Cardiac septum (tissue), 1 donor: ENCODE results near the gene STAB2. TPM values are rescaled to one million over a fixed set of nuclear protein-coding genes. Genes with fewer than 3 reads are reported as not detected.

Source experiments
- DNase-seq: peaks from one replicate; pipeline ENCODE4 v3.0.0-alpha.2; 2020; ENCODE audit warnings: low spot score
- intact Hi-C: fragments of 100-400 bp; cut with DNase I; formaldehyde crosslinking; loops from one replicate; pipeline ENCODE4 v1.14.0; 2022
- total RNA-seq: library from RNA; stranded (reverse); fragmentation: NEBNext Ultra II Directional; extraction: Animal tissue kit (Norgen Biotek cat#: 25700); gene quantifications from one replicate; pipeline ENCODE4 v1.2.1, GENCODE V29; 2021
- donor health status: DM: no; HTN: no; CAD: no.

The STAB2 gene
- total RNA-seq, 1 donor from 2014 or later, result 0.75 TPM

DNA sequence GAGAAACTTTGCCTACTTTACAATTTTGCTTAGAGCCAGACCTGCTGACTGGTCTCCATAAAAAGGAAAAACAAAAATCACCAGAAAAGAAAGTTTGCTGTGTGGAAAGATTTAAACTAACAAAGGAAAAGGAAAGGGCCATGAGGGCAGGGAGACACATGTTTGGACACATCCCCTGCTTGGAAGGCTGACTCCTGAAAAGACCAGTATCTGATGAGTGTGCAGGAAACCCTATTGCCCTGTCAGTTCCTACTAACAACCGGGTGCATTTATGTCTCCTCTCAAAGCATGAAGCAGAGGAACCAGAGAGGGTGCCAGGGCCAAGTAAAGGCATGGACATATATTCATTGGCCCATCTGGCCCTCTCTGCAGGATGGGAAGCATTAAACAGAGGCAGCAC is 7.0 kb upstream of the STAB2 start:
- DNase-seq, result no peak
- intact Hi-C loops, result no loop called here

DNA sequence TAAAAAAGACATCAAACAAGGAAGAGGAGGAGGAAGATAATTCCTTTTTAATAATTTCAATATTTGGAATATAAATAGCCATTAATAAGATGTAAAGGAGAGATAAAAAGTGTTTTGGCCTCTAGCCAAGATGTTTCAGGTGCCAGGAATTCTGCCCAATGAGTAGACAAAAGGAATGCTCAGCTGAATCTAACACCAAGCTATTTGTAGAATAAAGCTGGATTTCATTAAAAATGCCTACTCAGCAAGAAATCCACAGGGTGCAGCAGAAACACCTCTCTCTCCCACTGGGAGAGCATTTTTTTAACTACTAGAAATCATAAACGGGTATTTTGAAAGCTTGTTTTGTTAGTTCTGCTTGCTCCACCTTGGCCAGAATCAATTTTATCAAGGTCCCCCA is 4.1 kb upstream of the STAB2 start:
- no peak for DNase-seq
- intact Hi-C loops, result no loop called here

DNA sequence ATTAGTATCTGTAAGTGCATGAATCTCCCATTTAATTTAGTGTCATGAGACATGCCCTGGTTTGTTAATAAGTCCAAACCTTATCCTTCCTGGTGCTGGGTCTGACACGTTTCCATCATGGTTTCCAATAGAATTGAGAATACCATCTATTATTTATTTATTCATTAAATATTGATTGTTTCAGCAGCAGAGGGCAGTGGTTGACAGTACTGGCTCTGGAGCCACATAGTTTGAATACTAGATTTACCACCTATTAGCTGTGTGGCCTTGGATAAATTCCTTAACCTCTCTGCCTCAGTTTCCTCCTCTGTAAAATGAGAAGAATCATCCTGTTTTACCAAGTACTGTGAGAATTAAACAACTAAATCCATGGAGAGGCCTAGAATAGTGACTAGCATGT is 941 bp upstream of the STAB2 start:
- DNase-seq, result no peak
- intact Hi-C loops, result no loop called here

DNA sequence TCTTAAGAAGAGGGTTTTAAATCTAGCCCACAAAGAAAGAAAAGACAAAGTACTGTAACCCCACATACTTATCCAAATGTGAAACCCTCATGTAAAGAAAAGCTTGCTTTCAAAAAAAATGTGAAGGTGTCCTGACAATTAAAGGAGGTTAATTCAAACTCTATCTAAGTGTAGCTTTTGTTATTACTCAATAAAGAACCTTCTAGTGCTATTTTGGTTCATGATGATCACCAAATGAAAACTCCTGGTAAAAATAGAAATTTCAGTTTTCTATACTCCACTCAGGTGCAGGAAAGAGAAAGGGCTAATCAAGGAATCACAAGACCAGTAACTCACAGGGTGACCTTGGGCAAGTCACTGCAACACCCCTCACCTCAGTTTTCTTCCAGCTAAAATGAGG is 1.6 kb downstream of the STAB2 start:
- no peak for DNase-seq
- intact Hi-C loops, result no loop called here

DNA sequence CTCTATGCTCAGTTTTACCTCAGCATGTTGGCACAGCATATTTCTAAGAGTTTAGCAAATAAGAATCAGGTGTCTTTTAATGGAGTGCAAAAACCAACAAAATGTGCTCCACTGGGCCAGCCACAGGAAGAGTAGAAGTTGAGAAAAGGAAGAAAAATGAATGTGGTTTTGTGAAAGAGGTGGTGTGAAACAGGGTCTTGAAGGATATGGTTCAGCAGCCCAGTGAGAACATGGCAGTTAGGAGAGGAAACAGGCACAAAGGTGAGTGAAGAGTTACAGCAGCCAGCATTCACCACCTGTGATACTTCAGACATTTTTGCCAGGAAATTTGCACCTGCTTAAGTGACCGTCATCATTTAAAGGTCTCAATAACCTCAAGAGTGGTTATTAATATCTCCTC is 2.4 kb downstream of the STAB2 start:
- no peak for DNase-seq
- intact Hi-C loops, result no loop called here

DNA sequence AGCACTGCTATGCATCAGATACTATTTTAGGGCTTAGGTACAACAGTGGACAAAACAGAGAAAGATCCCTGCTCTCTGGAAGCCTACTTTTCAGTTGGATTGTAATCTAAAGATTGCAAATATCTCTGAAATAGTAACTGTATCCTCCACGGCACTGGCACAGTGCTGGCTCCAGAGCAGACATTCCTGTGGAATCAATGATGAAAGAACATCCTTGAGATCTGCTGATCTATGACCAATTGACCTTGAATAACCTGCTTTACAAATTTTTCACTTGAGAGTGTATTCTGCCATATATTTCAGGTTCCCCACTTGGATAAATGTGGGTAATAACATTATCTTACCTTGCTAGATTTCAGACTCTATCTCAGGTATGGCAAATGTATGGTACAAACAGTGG is 3.2 kb downstream of the STAB2 start:
- intact Hi-C loops, result no loop called here
- no peak for DNase-seq

DNA sequence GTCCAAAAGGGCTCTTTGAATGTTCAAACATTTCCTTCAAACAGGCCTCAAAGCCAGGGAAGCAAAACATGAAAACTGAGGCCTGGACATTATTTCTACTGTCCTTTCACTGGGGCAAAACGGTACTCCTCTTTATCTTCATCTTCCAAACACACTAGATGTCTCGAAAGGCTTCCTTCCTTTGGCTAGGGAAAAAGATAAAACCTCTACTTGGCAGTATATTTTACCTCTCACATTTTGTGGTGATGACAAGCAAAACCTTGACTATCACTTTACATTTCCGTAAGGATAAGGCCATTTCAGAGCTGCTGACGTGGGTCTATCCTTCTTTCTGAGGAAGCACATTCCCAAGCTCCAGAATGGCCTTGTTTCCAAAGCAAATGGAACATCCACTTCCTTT is 9.9 kb downstream of the STAB2 start:
- no peak for DNase-seq
- intact Hi-C loops, result no loop called here

DNA sequence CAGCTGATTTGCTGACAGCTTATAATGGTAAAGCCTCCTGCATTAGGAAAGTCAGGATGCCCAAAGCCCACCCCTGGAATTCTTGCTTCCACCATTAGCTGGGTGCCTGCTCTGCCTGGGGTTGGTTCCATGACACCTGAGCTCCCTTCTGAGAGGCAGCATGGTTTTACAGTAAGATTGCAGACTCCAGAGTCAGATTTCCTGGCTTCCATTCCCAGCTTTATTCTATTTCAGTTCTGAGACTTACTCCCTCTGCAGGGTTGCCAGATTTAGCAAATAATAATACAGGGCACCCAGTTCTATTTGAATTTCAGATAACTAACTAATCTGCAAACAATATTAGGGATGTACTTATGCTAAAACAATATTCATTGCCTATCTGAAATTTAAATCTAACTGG is 12.2 kb downstream of the STAB2 start:
- DNase-seq, result no peak

DNA sequence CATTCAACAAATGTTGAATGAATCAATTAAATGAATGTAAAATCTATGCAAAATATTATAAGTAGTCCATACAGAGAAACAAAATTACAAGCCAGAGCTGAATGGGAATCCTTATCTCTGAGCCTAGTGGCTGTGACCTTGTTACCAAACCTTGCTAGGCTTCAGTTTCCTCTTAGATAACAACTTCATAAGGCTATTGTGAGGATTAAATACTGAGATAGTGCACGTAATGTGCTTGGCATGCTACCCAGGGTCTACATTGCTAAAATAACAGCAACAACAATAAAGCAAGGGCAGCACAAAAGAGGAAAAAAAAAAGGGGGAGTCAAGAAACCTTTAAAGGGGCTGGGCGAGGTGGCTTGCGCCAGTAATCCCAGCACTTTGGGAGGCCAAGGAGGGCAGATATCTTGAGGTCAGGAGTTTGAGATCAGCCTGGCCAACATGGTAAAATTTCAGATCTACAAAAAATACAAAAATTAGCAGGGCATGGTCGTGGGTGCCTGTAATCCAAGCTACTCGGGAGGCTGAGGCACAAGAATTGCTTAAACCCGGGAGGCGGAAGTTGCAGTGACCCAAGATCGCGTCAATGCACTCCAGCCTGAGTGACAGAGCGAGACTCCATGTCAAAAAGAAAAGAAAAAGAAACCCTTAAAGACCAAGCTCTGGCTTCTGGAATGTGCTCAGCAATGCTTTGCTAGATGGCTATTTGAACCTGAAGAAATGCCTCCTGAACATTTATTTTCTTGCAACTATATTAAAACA is 14.1 kb downstream of the STAB2 start:
- intact Hi-C loops, result no loop called here
- no peak for DNase-seq

More for the DNA sequence above, 12.2 kb downstream of the STAB2 start:
- intact Hi-C loops, result no loop called here

DNA sequence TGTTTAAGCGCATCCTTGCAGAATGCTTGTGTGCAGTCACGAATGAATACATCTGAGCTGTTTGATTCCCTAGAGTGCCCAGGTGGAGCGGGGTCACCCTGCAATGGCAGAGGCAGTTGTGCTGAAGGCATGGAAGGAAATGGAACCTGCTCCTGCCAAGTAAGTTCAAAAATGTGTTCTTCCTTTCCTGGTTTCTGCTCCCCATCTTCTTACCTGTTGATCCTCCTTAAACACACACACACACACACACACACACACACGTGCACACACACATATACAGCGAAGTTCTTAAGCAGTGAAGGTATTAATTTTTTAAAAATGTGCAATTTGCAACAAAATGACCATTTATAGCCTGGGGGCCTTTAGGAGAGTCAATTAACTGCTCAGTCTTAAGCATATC is 33.3 kb downstream of the STAB2 start:
- no peak for DNase-seq
- intact Hi-C loops, result loop anchor here (10.0 kb wide), 2 partner anchors 124 to 254 kb away; no protein-coding TSS in a partner anchor

DNA sequence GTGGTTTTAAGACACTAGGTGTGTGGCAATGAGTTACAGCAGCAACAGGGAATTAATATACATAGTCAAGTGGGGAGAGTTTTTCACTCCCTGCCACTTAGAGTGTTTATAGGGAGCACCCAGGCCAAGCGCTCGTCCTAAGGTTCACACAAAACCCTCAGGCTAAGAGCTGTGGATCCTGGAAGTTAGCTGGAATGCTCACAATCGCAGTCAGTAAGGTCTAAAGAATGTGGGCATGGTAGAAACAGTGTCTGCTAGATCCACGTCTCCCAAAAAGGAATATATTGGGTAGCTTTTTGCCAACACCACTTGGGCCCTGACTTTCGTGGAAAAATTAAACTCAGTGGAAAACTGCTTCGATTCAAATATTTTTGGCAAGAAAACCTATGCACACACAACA is 36.6 kb downstream of the STAB2 start:
- intact Hi-C loops, result loop anchor here (10.0 kb wide), 2 partner anchors 121 to 251 kb away; no protein-coding TSS in a partner anchor

DNA sequence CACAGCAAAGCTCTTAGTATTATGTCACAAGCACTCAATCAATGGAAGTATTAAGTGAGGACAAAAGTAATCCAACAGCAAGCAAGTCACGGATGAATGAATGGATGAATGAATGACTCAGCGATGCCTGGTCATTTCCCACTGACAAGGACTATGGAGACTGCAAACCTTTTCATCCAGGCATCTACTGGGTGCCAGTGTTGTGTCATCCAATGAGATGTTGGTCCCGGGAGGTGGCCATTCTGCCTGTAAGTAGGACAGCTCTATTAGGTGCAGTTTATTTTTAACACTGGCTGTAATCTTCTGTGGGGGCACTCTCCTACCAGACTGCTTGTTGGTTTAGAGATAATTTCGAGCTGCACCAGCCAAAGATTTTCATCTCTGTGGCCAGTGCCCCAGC is 39.4 kb downstream of the STAB2 start:
- intact Hi-C loops, result loop anchor here (5.0 to 10.0 kb wide), 4 partner anchors 118 to 431 kb away; no protein-coding TSS in a partner anchor
- DNase-seq, result peak; percentile 80

More for the DNA sequence above, 36.6 kb downstream of the STAB2 start:
- no peak for DNase-seq

DNA sequence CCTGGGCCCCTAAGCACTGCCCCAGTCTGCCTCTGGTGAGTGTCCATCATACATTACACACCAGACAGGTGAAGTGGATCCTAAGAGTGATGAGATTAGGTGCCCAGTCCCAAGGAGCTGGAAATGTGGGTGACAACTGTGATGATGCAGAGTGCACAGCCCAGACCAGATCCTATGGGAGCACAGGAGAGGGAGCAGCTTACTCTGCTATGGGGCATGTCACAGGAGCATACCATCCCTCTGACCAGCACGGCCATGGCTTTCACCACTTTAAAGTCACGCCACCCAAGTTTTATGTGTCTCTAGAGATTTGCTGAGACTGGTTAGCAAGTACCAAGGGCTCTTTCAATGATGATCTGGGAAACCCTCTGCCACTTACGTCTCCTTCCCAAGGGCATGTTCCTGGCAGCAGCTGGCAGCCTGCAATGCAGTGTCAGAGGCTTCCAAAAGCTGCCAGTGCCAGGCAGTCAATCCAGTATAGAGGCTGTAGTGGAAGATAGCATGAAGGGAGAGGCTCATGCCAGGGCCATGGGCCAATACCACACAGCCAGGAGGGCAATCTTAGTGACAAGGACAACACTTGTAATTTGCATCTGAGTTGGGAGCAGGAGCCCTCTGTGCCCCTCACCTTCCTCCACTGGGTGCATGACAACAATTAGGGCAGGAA is 40.2 kb downstream of the STAB2 start:
- DNase-seq, result peak; percentile 87
- intact Hi-C loops, result loop anchor here (5.0 to 10.0 kb wide), 4 partner anchors 117 to 430 kb away; no protein-coding TSS in a partner anchor

DNA sequence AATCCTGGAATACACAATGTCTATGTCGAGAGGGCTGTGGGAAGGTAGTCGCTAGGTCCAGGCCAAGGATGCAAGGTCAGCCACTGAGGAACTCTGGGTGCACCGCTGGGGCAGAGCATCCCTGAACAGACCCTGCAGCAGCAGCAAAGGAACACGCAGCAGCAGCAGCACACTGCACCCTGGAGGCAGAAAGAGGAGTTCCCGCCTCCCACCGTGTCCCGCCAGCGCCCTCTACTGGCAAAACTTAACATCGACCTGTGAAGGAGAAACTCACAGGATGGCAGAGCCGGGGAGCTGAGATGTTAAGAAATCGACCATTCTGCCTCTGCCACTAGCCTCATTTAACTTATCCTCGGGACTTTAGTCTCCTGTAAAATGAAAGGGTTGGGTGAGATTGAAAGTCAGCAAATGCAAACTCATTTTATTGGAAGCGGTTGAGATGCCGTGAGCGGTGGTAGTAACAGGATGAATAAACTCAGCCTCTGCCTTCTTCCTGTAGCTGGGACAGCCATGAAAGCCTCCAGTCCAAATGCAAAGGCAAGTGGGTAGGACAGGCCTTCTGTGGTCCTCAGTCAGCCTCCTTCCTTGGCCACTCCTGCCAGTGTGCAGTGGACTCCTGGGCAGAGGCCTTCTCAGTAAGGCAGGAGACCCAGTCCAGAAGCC is 45.6 kb downstream of the STAB2 start:
- intact Hi-C loops, result no loop called here
- DNase-seq, result peak; percentile 76

DNA sequence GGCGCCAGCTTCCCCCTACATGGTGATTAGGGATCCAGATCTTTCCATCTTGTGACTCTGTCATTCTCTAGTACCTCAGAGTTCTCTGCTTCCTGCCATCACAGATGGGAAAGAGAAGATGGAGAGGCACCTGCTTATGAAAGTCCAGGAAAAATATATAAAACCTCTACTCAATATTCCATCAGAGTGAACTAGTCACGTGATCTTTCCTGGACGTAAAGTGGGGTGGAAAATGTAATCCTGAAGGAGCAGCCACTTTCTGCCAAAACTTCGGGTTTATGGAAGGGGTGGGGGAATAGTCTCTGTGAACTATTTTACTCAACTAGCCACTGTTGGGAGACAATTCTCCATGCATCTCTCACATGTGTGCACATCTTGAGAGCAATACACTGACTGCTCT is 47.7 kb downstream of the STAB2 start:
- DNase-seq, result no peak
- intact Hi-C loops, result no loop called here

DNA sequence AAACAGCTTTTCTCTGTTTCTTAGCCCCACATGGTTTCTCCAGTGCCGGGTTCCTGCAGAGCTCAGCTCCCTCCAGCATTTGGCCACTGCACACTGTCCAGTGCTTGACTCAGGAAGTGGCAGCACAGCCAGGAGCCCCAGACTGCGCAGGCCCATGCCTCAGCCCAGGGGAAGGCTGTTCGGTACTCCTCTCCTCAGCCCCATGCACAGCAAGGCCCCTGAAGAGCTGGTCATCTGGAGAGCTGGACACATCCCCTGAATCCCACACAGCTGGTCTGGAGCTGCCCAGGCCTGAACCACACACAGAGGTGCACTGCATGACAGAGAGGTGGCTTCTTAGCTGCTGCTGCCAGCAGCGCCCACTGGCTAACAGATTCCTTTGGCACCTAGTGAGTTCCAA is 48.3 kb downstream of the STAB2 start:
- no peak for DNase-seq
- intact Hi-C loops, result no loop called here

DNA sequence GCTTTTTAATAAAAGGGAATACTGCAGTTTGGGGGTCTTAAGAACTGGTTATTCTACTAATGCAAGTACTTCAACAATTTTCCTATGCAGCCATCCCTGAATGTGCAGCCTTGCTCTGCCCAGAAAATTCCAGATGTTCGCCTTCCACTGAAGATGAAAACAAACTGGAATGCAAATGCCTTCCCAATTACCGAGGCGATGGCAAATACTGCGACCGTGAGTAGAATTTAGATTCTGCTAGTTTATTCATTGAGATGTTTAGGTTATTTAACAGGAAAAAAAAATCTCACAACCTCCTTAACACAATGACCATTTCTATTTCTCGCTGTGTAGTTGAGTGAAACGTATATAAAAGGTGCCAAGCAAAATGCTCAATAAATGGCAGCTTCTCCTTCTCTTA is 49.9 kb downstream of the STAB2 start:
- intact Hi-C loops, result no loop called here
- DNase-seq, result no peak

DNA sequence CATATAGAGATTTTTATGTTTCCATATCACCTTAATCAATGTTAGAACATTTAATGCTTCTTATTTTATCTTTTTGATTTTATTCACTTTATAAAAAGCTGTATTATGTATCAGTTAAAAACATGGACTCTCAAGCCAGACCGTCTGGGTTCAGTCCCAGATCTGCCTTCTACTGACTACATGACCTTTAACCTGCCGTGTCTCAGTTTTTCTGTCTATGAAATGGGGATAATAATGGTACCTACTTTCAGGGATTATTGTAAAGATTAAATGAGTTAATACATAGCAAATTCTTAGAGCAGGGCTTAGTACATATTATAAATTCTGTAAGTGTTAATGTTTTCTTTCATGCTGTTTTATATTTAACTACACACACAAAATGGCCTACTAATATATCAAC is 50.4 kb downstream of the STAB2 start:
- intact Hi-C loops, result no loop called here

DNA sequence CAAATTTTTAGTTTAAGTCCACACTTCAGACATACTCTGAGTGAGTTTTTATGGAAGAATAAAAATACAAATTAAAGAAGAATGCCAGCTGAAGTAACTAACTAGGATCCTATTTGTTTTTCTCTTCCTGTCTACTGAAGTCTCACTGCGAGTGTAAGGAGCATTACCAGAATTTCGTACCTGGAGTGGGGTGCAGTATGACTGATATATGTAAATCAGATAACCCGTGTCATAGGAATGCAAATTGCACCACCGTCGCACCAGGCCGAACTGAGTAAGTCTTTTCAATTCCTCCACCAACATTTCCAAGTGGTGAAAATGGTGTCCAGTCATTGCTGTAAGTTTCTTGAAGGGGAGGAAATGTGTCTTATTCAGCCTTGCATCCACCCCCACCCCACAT is 52.9 kb downstream of the STAB2 start:
- DNase-seq, result no peak
- intact Hi-C loops, result no loop called here

More for the DNA sequence above, 50.4 kb downstream of the STAB2 start:
- DNase-seq, result no peak

DNA sequence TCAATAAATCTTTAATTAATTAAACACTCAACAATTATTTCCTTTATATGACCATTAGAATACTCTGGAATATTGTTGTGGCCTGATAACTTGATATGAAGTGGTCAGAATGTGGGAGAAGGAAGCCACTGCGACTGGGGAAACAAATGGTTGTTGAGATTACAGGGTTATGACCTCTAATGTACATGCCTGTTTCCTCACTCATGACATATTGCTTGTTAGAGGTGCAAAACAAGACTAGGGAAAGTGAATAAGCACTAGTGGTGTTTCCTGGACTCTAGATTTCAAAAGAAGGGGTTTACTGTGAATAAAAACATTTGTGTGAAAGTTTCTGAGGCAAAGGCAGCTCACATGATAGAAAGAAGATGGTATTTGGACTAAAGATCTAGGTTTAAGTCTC is 53.3 kb downstream of the STAB2 start:
- intact Hi-C loops, result no loop called here
- DNase-seq, result no peak

DNA sequence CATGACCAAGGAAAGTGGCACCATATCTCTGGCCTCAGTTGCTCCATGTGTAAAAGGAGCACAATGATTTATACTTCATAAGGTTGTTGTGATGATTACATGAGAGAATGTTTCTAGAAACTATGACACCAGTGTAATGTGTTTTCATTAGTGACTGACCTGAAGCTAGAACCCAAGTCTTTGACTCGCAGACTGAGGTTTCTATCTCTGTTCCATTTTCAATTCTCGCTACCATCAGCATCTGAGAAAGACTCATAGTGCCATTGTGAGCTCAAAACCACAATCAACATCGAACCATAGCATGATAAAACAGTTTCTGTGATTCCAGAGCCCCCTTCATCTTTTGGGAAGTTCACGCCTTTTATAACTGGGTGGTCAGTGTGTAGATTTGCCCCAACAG is 53.8 kb downstream of the STAB2 start:
- DNase-seq, result no peak
- intact Hi-C loops, result no loop called here
